HG03571 (cell line): Measurements from ENCODE around the gene HOXB9.

Source experiments
- ATAC-seq: cut with Tn5 transposase; IDR thresholded peaks from one replicate; pipeline ENCODE4 v1.9.1; 2021; ENCODE audit not compliant: unreplicated experiment

HOXB9 gene

GRCh38 chr17:48625495-48626244 lies 488 bp downstream of the HOXB9 start:
- no peak for ATAC-seq

- ATAC-seq = no peak
These were observed 1.3 kb downstream of the HOXB9 start for GRCh38 chr17:48624544-48625494.

- no peak for ATAC-seq
These were observed 2.0 kb downstream of the HOXB9 start for GRCh38 chr17:48624118-48624517.

- no peak for ATAC-seq
These were observed 2.6 kb downstream of the HOXB9 start for GRCh38 chr17:48623583-48623982.

GRCh38 chr17:48622857-48623256 lies 3.3 kb downstream of the HOXB9 start:
- no peak for ATAC-seq

- ATAC-seq = no peak
These were observed 4.5 kb downstream of the HOXB9 start for GRCh38 chr17:48621410-48622392.

- ATAC-seq = no peak
These were observed 5.6 kb downstream of the HOXB9 start for GRCh38 chr17:48620461-48621139.

- ATAC-seq = no peak
These were observed 6.2 kb downstream of the HOXB9 start for GRCh38 chr17:48619826-48620449.

- no peak for ATAC-seq
These were observed 7.8 kb downstream of the HOXB9 start for GRCh38 chr17:48618256-48618896.

- no peak for ATAC-seq
These were observed 8.5 kb downstream of the HOXB9 start for GRCh38 chr17:48617471-48618255.

- ATAC-seq = no peak
These were observed 9.3 kb downstream of the HOXB9 start for GRCh38 chr17:48616717-48617470.

GRCh38 chr17:48615963-48616716 lies 10.0 kb downstream of the HOXB9 start:
- ATAC-seq = no peak

- no peak for ATAC-seq
These were observed 10.9 kb downstream of the HOXB9 start, which contains the start of gene HOXB8 for GRCh38 chr17:48615047-48615962. Gene HOXB8, minus strand, starts transcription at chr17:48615292. Its CDS starts 588 bp downstream, at chr17:48614704.

- ATAC-seq = no peak
These were observed 12.1 kb downstream of the HOXB9 start for GRCh38 chr17:48613862-48614694.
